ENCODE data around the gene PTPRN2.

Gene PTPRN2

DNA sequence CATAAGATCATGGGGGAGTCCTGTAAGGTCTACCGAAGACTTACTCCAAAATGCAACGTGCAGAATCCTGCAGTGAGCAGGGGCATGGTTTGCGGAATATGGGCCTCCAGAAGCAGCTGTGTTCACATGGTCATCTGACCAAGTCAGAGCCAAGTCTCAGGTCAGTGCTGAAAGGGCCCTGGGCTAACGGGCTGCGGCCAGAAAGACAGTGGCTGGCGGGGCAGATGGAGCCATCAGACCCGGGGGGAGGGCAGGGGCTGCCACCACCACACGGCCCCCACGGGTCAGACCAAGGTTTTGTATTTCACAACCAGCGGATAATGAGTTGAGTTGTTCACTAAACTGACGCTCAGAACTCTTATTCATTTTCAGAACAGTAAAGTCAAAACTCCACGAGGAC, 522.3 kb downstream of the PTPRN2 start:
- no peak for DNase-seq
- in situ Hi-C loops (cut with MboI; ENCODE audit: low pct_unique_long_range_greater_than_20kb, low sequenced_read_pairs), result no loop called here

DNA sequence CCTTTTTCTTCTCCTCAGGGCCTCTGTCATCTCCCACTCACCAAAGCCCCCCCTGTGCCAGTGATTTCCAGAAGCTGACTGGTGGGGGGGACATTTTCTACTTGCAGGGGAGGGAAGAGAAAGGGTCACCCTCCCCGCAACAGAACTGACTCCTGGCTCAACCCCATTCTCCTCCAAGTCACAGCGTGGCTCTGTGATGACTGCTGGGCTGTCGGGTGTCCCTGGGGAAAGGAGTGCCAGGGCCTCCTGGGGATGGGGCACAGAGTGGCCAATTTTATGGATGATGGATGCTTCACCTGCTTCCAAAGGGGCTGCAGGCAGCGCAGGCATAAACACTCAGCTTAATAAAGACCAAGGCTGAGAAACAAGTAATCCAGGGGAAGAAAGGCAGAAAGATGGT, 523.0 kb downstream of the PTPRN2 start:
- in situ Hi-C loops (cut with MboI; ENCODE audit: low pct_unique_long_range_greater_than_20kb, low sequenced_read_pairs), result no loop called here
- DNase-seq, result no peak

DNA sequence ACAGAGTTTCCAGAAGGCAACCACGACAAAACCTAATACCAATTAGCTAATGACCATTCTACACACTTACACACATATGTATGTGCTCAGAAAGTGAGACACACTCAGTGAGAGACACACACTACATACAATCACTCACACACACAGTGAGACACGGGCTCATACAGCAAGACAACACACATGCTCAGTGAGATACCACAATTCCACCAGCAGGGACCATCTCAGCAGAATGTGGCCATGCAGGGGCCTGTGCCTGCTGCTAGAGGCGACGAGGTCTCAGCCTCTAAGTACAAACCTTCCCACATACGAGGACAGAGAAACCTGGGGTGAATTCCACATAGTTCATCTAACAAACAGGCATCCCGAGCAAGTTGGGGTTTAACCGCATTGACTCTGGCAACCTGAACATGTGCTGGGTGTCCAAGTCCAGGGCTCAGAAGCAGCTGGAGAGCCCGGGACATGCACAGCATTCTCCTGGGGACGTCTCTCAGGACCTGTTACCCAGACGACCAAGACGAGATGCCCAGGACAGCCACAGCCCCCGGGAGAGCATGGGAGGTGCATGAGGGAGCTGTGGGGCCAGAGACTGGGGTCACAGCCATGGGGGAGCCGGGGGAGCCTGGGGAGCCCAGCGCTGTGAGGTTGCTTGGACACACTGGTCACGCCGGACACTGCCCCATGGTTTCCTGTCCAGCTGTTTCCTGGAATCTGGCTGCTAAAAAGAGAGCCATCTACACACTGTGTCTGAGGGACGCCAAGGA, 523.6 kb downstream of the PTPRN2 start:
- DNase-seq, result no peak
- in situ Hi-C loops (cut with MboI; ENCODE audit: low pct_unique_long_range_greater_than_20kb, low sequenced_read_pairs), result no loop called here

DNA sequence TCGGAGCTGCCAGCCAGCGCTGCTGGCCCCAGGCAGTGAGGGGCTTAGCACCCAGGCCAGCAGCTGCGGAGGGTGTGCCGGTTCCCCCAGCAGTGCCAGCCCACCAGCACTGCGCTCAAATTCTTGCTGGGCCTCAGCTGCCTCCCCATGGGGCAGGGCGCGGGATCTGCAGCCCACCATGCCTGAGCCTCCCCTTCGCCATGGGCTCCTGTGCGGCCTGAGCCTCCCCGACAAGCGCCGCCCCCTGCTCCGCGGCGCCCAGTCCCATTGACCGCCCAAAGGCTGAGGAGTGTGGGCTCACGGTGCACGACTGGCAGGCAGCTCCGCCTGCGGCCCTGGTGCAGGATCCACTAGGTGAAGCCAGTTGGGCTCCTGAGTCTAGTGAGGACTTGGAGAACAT, 525.0 kb downstream of the PTPRN2 start:
- DNase-seq, result no peak
- in situ Hi-C loops (cut with MboI; ENCODE audit: low pct_unique_long_range_greater_than_20kb, low sequenced_read_pairs), result no loop called here

DNA sequence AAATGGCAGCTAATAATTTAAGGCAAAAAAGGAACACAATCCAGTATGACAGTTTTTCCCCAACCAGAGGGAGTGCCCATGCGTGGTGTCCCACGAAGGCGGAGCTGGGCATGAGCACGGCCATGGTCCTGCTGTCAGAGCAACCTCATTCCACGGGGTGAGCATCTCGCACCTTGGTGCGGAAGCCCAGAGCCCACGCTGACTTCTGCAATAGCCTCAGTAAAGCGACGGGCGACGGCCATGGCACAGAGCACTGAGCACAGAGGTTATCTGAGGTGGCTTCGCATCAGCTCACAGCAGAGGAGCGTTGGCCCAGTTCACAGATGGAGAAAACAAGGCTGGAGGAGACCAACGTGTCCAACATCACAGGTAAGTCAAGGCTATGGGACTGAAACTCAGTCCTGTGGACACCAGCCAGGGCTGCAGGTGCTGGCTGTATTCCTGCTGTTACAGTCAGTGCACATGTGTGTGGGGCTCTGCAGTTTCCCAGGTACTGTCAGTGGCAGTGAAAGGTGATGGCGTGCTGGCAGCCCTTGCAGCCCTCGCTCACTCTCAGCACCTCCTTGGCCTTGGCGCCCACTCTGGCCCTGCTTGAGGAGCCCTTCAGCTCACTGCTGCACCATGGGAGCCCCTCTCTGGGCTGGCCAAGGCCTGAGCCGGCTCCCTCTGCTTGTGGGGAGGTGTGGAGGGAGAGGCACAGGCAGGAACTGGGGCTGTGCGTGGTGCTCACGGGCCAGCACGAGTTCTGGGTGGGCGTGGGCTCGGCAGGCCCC, 525.6 kb downstream of the PTPRN2 start:
- in situ Hi-C loops (cut with MboI; ENCODE audit: low pct_unique_long_range_greater_than_20kb, low sequenced_read_pairs), result no loop called here
- no peak for DNase-seq

DNA sequence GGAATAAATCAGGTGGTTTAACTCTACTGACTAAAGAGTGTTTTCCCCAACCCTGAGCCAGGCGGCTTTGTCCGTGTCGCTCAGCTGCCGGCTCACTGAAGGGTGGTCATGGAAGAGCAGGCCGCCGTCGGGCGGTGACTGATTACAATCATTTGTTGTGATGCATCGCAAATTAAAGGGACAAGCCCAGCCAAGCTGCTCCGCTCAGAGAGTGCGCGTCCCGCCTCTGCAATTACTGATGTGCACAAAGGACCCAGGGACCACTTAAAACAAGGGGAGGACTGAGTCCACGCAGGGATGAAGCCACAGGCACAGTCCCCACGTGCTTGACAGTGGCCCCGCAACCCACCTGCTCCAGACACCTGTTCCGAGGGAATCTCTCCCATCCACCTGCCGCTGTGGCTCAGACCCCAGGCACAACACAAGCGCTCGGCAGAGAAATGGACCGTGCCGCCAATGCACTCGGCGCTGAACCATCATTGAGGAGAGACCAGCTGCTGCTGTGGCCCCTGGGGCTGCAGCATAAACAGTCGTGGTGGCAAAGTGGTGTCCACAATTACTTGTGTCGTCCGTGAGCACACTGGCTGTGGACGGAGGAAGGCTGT, 526.5 kb downstream of the PTPRN2 start:
- in situ Hi-C loops (cut with MboI; ENCODE audit: low pct_unique_long_range_greater_than_20kb, low sequenced_read_pairs), result no loop called here
- no peak for DNase-seq

DNA sequence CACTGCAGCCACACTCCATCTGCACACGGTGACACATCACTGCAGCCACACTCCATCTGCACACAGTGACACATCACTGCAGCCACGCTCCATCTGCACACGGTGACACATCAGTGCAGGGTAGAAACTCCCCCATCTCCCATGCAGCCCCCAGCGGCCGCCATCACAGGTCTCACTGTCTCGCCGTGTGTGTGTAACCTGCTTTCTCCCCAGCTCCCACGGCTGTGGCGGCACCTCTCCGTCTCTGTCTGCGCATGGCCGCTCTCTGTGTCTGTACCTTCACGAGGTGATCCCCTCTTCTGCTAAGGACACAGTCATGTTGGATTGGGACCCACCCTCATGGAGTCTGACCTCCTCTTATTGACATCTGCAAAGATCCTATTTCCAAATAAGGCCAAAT, 527.4 kb downstream of the PTPRN2 start:
- no peak for DNase-seq

DNA sequence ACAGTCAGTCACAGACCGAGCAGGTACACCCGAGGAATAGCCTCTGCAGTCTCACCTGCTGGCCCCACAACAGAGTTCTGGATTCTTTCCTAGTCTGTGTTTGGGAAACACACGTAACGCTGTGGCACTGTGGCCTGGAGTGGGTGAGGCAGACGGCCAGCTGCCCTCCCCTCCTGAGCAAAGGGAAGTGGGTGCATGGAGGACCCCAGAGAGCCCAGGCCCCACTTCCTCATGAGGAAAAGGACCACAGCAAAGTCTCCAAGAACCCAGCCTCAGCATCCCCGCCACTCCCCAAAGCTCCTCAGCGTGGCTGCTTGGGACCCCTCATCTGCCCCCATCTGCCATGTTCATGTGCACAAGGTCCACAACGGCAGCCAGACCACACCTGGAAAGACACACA, 530.2 kb downstream of the PTPRN2 start:
- in situ Hi-C loops (cut with MboI; ENCODE audit: low pct_unique_long_range_greater_than_20kb, low sequenced_read_pairs), result no loop called here
- no peak for DNase-seq

More for the DNA sequence above, 527.4 kb downstream of the PTPRN2 start:
- in situ Hi-C loops (cut with MboI; ENCODE audit: low pct_unique_long_range_greater_than_20kb, low sequenced_read_pairs), result no loop called here

DNA sequence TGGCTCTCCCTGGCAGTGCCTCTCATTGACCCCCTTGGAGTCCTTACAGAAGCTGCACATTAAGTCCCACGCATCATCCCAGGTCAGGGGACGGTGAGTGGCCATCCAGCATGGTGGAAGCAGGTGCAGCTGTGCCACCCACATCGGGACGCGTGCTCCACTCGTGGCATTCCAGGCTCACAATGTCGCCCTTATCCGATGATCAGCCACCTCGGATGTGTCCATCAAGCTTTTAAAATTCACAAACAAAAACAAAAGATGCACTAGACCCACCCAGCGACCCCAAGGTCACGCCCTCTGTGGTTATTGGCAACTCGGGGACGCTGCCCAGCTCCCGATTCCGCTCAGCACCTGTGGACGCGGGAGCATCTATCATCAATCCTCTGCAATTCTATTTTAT, 530.9 kb downstream of the PTPRN2 start:
- in situ Hi-C loops (cut with MboI; ENCODE audit: low pct_unique_long_range_greater_than_20kb, low sequenced_read_pairs), result no loop called here
- DNase-seq, result no peak

DNA sequence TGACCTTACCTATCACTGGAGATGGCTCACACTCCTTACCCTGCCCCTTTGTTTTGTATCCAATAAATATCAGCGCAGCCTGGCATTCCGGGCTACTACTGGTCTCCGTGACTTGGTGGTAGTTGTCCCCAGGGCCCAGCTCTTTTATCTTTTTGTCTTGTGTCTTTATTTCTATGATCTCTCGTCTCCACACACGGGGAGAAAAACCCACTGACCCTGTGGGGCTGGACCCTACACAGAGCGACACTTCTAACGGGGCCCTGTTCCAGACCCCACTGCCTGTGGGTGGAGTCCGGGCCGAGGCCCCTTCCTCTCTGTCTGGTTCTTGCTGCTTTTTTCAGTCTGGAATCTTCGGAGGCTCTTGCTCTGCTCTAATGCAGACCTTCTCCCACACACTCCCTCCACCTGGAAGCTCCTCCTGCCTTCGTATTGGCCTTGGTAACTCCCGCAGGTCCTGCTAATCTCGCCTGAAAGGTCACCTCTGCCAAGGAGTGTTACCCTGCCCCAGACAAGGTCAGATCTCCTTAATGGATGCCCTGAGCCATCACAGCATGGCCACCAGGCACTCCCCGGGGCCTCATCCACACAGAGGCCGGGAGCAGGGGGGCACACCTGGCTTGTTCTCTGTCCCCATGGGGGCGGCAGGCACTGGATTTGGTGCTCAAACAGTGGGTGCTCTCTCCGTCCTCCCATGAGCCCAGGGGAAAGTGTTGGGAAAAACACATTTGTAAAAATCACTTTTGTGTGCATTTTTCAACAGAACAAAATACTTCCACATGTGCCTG, 531.7 kb downstream of the PTPRN2 start:
- in situ Hi-C loops (cut with MboI; ENCODE audit: low pct_unique_long_range_greater_than_20kb, low sequenced_read_pairs), result no loop called here

DNA sequence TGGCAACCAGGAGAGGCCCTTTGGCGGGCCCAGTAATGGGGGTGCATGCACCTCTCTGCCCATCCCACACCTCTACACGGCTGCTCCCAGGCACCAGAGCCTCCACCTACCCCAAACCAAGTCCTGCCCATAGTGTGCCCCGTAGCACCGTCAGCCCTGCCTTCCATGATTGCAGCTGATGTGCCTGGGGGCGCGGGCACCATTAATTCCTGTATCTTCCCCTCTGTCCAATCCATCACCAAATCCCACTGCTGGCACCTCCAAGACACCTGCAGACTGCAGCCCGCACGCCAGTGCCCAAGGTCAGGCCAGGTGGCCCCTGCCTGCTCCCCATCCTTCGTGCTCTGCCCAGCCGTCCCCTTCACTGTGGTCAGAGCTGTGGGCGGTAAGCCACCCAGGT, 533.0 kb downstream of the PTPRN2 start:
- in situ Hi-C loops (cut with MboI; ENCODE audit: low pct_unique_long_range_greater_than_20kb, low sequenced_read_pairs), result no loop called here
- DNase-seq, result no peak

More for the DNA sequence above, 531.7 kb downstream of the PTPRN2 start:
- no peak for DNase-seq

DNA sequence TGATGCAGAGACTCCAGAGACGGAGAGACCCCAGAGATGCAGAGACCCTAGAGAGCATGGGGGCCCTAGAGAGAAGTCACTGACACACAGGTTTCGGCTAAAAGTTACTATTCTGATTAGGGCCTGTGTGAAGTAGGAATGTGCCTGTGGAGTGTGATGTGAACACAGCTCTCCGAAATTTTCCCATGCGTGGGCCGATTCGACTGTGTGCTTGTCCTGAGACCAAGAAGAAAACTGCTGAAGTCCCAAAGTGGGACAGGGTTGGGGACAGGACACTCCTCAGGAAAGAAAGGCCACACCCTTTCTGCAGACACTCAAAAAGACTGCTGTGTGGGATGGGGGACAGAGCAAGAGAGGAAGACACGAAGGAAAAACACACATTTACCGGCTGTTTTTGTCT, 533.5 kb downstream of the PTPRN2 start:
- in situ Hi-C loops (cut with MboI; ENCODE audit: low pct_unique_long_range_greater_than_20kb, low sequenced_read_pairs), result no loop called here
- no peak for DNase-seq

DNA sequence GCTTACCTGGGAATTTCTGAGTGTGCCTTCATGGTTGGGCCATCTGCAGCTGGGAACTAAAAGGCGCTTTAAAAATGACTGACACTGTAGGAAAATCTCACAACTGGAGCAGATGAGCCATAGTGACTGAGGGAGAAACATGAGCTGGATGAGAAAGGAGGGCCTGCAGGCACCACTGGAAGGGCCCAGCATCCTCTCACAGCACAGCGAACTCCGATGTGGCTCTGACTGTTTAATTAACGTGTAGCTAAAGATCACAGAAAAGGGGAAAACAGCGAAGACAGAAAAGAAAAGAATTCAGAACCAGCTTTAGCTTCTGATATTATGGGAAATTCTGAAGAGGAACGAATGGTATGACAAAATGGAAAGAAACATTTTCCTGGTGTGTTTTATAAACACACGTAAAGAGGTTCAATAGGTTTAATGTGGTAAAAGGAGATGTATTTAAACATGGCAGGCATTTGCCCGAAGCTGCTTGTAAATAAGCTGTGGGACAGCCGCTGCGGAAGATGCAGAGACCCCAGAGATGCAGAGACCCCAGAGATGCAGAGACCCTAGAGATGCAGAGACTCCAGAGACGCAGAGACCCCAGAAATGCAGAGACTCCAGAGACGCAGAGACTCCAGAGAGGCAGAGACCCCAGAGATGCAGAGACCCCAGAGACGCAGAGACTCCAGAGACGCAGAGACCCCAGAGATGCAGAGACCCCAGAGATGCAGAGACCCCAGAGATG, 534.3 kb downstream of the PTPRN2 start:
- in situ Hi-C loops (cut with MboI; ENCODE audit: low pct_unique_long_range_greater_than_20kb, low sequenced_read_pairs), result no loop called here
- DNase-seq, result no peak

DNA sequence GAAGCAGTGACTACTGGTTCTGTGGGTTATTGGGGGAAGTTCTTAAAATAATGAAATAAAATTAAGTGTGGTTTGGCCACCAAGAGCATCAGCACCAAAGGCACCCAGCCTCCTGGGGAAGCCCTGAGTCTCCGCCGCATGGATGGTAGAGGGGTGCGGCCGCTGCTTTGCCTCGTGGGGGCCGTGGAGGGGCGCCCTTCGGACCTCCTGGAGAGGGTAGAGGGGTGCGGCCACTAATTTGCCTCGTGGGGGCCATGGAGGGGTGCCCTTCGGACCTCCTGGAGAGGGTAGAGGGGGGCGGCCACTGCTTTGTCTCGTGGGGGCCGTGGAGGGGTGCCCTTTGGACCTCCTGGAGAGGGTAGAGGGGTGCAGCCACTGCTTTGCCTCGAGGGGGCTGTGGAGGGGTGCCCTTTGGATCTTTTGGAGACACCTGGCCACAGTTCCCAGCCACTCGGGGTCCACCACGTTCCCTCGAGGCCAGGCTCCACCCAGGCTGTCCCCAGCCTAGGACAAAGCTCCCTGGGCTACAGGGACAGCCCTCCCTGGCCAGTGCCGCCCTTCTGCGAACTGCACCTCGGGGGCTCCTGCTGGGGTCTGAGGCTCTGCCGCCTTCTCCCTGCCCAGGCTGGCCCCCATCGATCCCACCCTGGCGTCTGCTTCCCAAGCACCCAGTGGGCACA, 535.1 kb downstream of the PTPRN2 start:
- no peak for DNase-seq
- in situ Hi-C loops (cut with MboI; ENCODE audit: low pct_unique_long_range_greater_than_20kb, low sequenced_read_pairs), result no loop called here

DNA sequence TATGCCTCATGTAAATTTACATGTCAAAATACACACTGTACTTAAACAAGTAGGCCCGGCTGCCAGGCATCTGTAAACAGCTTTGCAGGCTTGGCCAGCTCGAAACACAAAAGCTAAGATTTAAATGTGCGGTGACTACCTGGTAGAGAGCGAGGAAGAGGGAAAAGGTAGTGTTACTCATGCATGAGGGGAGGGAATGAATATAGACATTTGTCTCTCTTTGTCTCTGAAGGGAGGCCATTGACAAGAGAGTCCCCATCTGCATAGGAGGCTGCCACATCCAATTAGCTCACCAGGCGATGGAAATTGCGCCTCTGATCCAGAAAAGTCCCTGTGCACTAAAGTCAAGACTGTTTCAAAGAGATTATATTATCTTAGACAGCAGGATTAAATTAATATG, 535.8 kb downstream of the PTPRN2 start:
- in situ Hi-C loops (cut with MboI; ENCODE audit: low pct_unique_long_range_greater_than_20kb, low sequenced_read_pairs), result no loop called here
- DNase-seq, result no peak

DNA sequence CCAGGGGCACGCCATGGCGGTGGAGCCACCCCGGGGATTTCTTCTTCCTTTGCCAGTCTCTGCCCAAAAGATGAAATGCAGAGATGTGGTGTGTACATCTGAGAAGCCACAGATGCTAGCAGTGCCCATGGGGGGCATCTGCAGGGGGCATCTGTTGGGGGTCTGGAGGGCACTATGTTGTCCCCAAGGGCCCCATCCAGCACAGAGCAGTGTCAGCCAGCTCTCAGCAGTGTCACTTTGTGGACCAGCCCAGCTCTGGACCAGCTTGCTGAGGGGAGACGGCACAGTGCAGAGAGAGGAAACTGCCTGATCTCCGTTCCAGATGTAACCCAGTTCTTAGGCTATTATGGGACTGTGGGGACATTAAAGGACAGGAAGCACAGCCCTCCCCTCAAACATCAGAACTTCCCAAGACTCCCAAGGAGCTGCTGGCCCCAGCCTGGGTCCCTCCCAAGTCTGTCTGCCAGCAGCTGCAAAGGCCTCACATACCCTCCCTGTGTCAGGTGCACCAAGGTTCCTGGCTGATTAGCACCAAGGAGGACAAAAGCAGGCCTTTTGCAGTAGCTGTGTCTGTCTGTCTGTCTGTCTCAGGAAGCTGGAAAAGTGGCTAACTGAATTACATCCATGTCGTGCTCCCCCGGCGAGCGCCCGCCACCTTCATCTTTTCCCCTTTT, 536.5 kb downstream of the PTPRN2 start:
- in situ Hi-C loops (cut with MboI; ENCODE audit: low pct_unique_long_range_greater_than_20kb, low sequenced_read_pairs), result no loop called here
- DNase-seq, result no peak

DNA sequence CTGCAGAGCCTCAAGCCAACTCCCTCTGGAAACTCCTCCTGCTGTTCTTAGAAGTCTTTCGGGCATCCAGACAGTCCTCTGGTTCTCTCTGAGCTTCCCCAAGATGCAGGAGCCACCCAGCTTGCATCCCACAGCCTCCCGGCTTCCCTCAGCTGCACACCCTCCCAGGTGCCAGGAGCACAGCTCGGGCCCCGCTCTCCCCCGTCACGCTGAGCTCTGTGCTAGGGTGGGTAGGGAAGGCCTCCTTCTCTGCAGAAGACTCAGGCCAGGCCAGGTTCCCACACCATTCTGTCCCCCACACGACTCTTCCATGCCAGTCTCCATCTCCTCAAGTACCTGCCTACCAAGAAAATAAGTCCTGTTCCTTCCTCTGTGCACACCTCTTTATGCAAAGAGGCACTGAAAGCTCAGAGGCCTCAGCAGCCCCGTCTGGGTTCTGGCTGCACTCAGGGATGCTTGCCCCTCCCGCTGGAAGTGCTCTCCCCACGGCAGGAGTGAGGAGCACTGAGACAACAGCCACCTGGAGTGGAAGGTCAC, 537.1 kb downstream of the PTPRN2 start:
- in situ Hi-C loops (cut with MboI; ENCODE audit: low pct_unique_long_range_greater_than_20kb, low sequenced_read_pairs), result no loop called here

DNA sequence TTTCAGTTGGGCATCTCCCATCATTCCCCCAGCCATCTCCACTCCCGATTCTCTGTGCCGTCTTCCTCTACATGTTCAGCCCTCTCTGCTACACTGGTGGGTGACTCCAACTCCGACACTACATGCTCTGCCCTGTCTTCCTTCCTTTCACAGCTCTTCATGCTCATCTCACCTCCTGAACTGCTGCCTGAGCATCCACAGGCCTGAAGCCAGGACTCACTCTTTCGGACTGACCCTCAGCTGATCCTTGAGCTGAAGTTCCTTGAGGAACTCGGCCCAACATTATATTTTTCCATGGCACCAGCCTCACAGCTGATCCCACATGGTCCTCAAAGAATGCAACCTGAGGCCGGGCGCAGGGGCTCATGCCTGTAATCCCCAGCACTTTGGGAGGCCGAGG, 538.4 kb downstream of the PTPRN2 start:
- no peak for DNase-seq
- in situ Hi-C loops (cut with MboI; ENCODE audit: low pct_unique_long_range_greater_than_20kb, low sequenced_read_pairs), result no loop called here

More for the DNA sequence above, 537.1 kb downstream of the PTPRN2 start:
- no peak for DNase-seq
